Testis (tissue), 5 donors: Measurements from ENCODE around the gene MYO5B. TPM values are rescaled to one million over a fixed set of nuclear protein-coding genes. Genes with fewer than 3 reads are reported as not detected.
"Not testable (repeated sequence)": the region's sequence is repeated elsewhere in the genome, so short reads cannot be mapped to it uniquely, and the experiment has no call there.

Experiments used
- DNase-seq: peaks from one replicate; pipeline ENCODE4 v3.0.0-alpha.2; 2019
- H3K27ac ChIP-seq, 2 donors: fragments of 200-600 bp; sonication (generic); one replicate each; pipeline ENCODE4 v1.5.1; 2019
- H3K27me3 ChIP-seq: fragments of 200-600 bp; sonication (generic); one replicate; pipeline ENCODE4 v1.5.1; 2019
- H3K36me3 ChIP-seq: fragments of 200-600 bp; sonication (generic); one replicate; pipeline ENCODE4 v1.5.1; 2017; ENCODE audit warnings: low read depth; ENCODE audit errors: missing control alignments
- H3K4me1 ChIP-seq: fragments of 200-600 bp; sonication (generic); one replicate; pipeline ENCODE4 v1.5.1; 2019
- H3K4me3 ChIP-seq, 2 donors: fragments of 200-600 bp; sonication (generic); one replicate each; pipeline ENCODE4 v1.5.1; 2017 to 2019
- H3K9me3 ChIP-seq: fragments of 200-600 bp; sonication (generic); one replicate; pipeline ENCODE4 v1.5.1; 2017
- CTCF ChIP-seq, 3 experiments: fragments of 450-650 bp in 2 of 3; fragments of 200-600 bp in 1 of 3; sonication (generic) in 1 of 3; IDR thresholded peaks; one replicate each; pipeline ENCODE4 v1.5.1; 2016 to 2019; ENCODE audit warnings: antibody characterized with exemption in 3 of 3, mild to moderate bottlenecking in 2 of 3, moderate library complexity in 1 of 3
- POLR2A ChIP-seq: fragments of 450-650 bp; IDR thresholded peaks from one replicate; pipeline ENCODE4 v1.6.1; 2017; ENCODE audit warnings: antibody characterized with exemption, mild to moderate bottlenecking, moderate library complexity
- WGBS, 2 donors: methylation state at CpG; one replicate each; pipeline ENCODE4 v1.1.5; 2018; 5-methylcytosine and 5-hydroxymethylcytosine counted together
- intact Hi-C: fragments of 100-400 bp; cut with DNase I; formaldehyde crosslinking; loops from one replicate; pipeline ENCODE4 v1.15.1; 2023; ENCODE audit warnings: low total_unique reads
- long read RNA-seq, 2 donors: transcript quantifications; one replicate each; lab custom pipeline, GENCODE V29; 2026
- polyA plus RNA-seq: library from polyadenylated mRNA; stranded (reverse); fragments of 350-450 nt; fragmentation: Illumina TruSeq; extraction: RNeasy Lipid Tissue Mini Kit (QIAGEN cat#74804); gene quantifications from one replicate; pipeline ENCODE4 v1.2.3, GENCODE V29; 2014; ENCODE audit warnings: low read depth, low replicate concordance; ENCODE audit not compliant: insufficient read depth
- total RNA-seq, 2 donors: library from RNA; depleted of rRNA; stranded (reverse); fragments of >200 nt; gene quantifications; one replicate each; pipeline ENCODE4 v1.2.3, GENCODE V29; 2016

The MYO5B gene
- 10 to 100 TPM; 24.8 to 26.1 TPM for total RNA-seq
- 31.8 TPM for polyA plus RNA-seq
- long read RNA-seq, donor 1, partial matches to known transcripts, result 0 of 1 reads
- long read RNA-seq, donor 1, other reads (novel, unspliced or antisense), result 0 of 1 reads
- long read RNA-seq, donor 2, result 0 reads

GRCh38 chr18:50194631-50195532, at the start of gene MYO5B:
TSS of gene MYO5B (minus strand) at chr18:50195147. CDS start at chr18:50194793, 354 bp downstream.
- Histone ChIP-seq H3K4me3 (peak within 1 kb of the TSS; percentile 55 to 70), H3K9me3 (no peaks in the 10 kb centered on the region), H3K27ac (no peak within 1 kb of the TSS), H3K36me3 (no peaks in the 10 kb centered on the region), H3K27me3 (no peaks in the 10 kb centered on the region), H3K4me1 (peaks cover 14% of the 10 kb centered on the region)
- TF ChIP-seq CTCF (IDR thresholded peaks at IDR 0.05) (peak; percentile 28 to 68 (median 60)), POLR2A (no peak)
- 1 to 2% methylated on average over 29 to 76 of the region's 115 CpGs for WGBS, 2 donors
- intact Hi-C loops, result no loop called here
- DNase-seq, result peak; percentile 72

- WGBS, 2 donors, result 73 to 83% methylated on average over 8 of the region's 8 CpGs
- H3K27me3 ChIP-seq, H3K36me3 ChIP-seq, intact Hi-C loops, H3K9me3 ChIP-seq, H3K27ac ChIP-seq, H3K4me1 ChIP-seq, H3K4me3 ChIP-seq, DNase-seq: not testable (repeated sequence)
Observed at GRCh38 chr18:50241768-50242167, 46.8 kb upstream of the MYO5B start.

GRCh38 chr18:50240080-50240563, 45.2 kb upstream of the MYO5B start:
- Histone ChIP-seq H3K4me3 (no peak overlapping the region), H3K9me3 (no peaks in the 10 kb centered on the region), H3K4me1 (no peaks in the 10 kb centered on the region), H3K27me3 (no peaks in the 10 kb centered on the region), H3K36me3 (no peaks in the 10 kb centered on the region), H3K27ac (no peak overlapping the region)
- intact Hi-C loops, result no loop called here
- DNase-seq, result no peak
- 88 to 93% methylated on average over 3 of the region's 3 CpGs for WGBS, 2 donors
- TF ChIP-seq POLR2A (no peak), CTCF (IDR thresholded peaks at IDR 0.05) (no peak)

GRCh38 chr18:50232419-50232818, 37.5 kb upstream of the MYO5B start:
- Histone ChIP-seq H3K27ac (no peak overlapping the region), H3K9me3 (no peaks in the 10 kb centered on the region), H3K4me3 (no peak overlapping the region), H3K36me3 (no peaks in the 10 kb centered on the region), H3K4me1 (no peaks in the 10 kb centered on the region), H3K27me3 (no peaks in the 10 kb centered on the region)
- intact Hi-C loops, result no loop called here
- no peak for TF ChIP-seq POLR2A
- TF ChIP-seq CTCF (IDR thresholded peaks at IDR 0.05), result no peak
- WGBS, 2 donors, result 64 to 78% methylated on average over 2 of the region's 2 CpGs
- DNase-seq, result no peak

GRCh38 chr18:50231621-50232020, 36.7 kb upstream of the MYO5B start:
- Histone ChIP-seq H3K27ac (no peak overlapping the region), H3K27me3 (no peaks in the 10 kb centered on the region), H3K9me3 (no peaks in the 10 kb centered on the region), H3K36me3 (no peaks in the 10 kb centered on the region), H3K4me1 (no peaks in the 10 kb centered on the region), H3K4me3 (no peak overlapping the region)
- no peak for DNase-seq
- WGBS, 2 donors, result 70 to 79% methylated on average over 4 of the region's 4 CpGs
- intact Hi-C loops, result no loop called here
- TF ChIP-seq POLR2A (no peak), CTCF (IDR thresholded peaks at IDR 0.05) (no peak)

- H3K4me3 ChIP-seq, DNase-seq, H3K27me3 ChIP-seq, H3K36me3 ChIP-seq, H3K9me3 ChIP-seq, intact Hi-C loops, H3K27ac ChIP-seq, H3K4me1 ChIP-seq: not testable (repeated sequence)
- WGBS, 2 donors, result 84 to 85% methylated on average over 4 of the region's 4 CpGs
Observed at GRCh38 chr18:50220249-50220648, 25.3 kb upstream of the MYO5B start.
